PFSK-1 (cell line): Measurements from ENCODE around the gene FRRS1L.

Experiments
- POLR2AphosphoS5 ChIP-seq: IDR thresholded peaks from 2 replicates; pipeline ENCODE4 v1.6.1; 2012; ENCODE audit warnings: low read depth, mild to moderate bottlenecking, control low read depth, low read length, moderate library complexity
- TAF1 ChIP-seq: IDR thresholded peaks from 2 replicates; pipeline ENCODE4 v1.6.1; 2012; ENCODE audit warnings: low read length, control low read depth, borderline replicate concordance; ENCODE audit not compliant: insufficient read depth
- TF ChIP-seq, protein P1 (sequence below), 2 experiments: IDR thresholded peaks; 2 replicates each; pipeline versions ENCODE4 v1.6.1 to v1.8.0; 2011 to 2012; ENCODE audit warnings: low read depth in 2 of 2, low read length in 2 of 2, control low read depth in 1 of 2, inconsistent platforms in 1 of 2, mild to moderate bottlenecking in 1 of 2, moderate library complexity in 1 of 2; ENCODE audit not compliant: insufficient read depth in 1 of 2

- TF ChIP-seq TAF1, result no peak
- TF ChIP-seq POLR2AphosphoS5, result no peak
- TF ChIP-seq, protein P1, sequence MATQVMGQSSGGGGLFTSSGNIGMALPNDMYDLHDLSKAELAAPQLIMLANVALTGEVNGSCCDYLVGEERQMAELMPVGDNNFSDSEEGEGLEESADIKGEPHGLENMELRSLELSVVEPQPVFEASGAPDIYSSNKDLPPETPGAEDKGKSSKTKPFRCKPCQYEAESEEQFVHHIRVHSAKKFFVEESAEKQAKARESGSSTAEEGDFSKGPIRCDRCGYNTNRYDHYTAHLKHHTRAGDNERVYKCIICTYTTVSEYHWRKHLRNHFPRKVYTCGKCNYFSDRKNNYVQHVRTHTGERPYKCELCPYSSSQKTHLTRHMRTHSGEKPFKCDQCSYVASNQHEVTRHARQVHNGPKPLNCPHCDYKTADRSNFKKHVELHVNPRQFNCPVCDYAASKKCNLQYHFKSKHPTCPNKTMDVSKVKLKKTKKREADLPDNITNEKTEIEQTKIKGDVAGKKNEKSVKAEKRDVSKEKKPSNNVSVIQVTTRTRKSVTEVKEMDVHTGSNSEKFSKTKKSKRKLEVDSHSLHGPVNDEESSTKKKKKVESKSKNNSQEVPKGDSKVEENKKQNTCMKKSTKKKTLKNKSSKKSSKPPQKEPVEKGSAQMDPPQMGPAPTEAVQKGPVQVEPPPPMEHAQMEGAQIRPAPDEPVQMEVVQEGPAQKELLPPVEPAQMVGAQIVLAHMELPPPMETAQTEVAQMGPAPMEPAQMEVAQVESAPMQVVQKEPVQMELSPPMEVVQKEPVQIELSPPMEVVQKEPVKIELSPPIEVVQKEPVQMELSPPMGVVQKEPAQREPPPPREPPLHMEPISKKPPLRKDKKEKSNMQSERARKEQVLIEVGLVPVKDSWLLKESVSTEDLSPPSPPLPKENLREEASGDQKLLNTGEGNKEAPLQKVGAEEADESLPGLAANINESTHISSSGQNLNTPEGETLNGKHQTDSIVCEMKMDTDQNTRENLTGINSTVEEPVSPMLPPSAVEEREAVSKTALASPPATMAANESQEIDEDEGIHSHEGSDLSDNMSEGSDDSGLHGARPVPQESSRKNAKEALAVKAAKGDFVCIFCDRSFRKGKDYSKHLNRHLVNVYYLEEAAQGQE (IDR thresholded peaks at IDR 0.05; ENCODE audit: insufficient read depth in 1 of 2, low read depth in 2 of 2, low read length in 2 of 2), result no peak
Observed at GRCh38 chr9:109158651-109159050, 8.4 kb downstream of the FRRS1L start.
